WTC11 (cell line): ENCODE data around the gene GPC2. TPM values are rescaled to one million over a fixed set of nuclear protein-coding genes. Genes with fewer than 3 reads are reported as not detected.

Experiments
- ARID4B ChIP-seq: sonication (generic); formaldehyde crosslinking; IDR thresholded peaks from 2 replicates; pipeline ENCODE4 v1.8.0; 2023; ENCODE audit warnings: missing genetic modification reagents, mild to moderate bottlenecking, borderline replicate concordance
- ATF1 ChIP-seq: sonication (generic); formaldehyde crosslinking; IDR thresholded peaks from 2 replicates; pipeline ENCODE4 v1.8.1; 2023; ENCODE audit warnings: mild to moderate bottlenecking, moderate library complexity, missing genetic modification reagents
- ATF3 ChIP-seq: sonication (generic); formaldehyde crosslinking; conservative IDR thresholded peaks from 2 replicates; pipeline ENCODE4 v1.8.1; 2022; ENCODE audit warnings: mild to moderate bottlenecking, missing genetic modification reagents
- ATF6 ChIP-seq: sonication (generic); formaldehyde crosslinking; IDR thresholded peaks from 2 replicates; pipeline ENCODE4 v1.8.1; 2023; ENCODE audit warnings: mild to moderate bottlenecking, missing genetic modification reagents
- CREB1 ChIP-seq: sonication (generic); formaldehyde crosslinking; IDR thresholded peaks from 2 replicates; pipeline ENCODE4 v1.8.0; 2023; ENCODE audit warnings: mild to moderate bottlenecking, missing genetic modification reagents
- E2F4 ChIP-seq: sonication (generic); formaldehyde crosslinking; IDR thresholded peaks from 2 replicates; pipeline ENCODE4 v1.8.1; 2022; ENCODE audit warnings: low read depth, mild to moderate bottlenecking, moderate library complexity, missing genetic modification reagents, borderline replicate concordance
- E2F5 ChIP-seq: sonication (generic); formaldehyde crosslinking; IDR thresholded peaks from 2 replicates; pipeline ENCODE4 v1.8.1; 2022; ENCODE audit warnings: mild to moderate bottlenecking, moderate library complexity, missing genetic modification reagents
- MLX ChIP-seq: sonication (generic); formaldehyde crosslinking; IDR thresholded peaks from 2 replicates; pipeline ENCODE4 v1.8.1; 2023; ENCODE audit warnings: mild to moderate bottlenecking, missing genetic modification reagents, moderate library complexity
- MXD4 ChIP-seq: fragments of 250-450 bp; sonication (Bioruptor Pico); IDR thresholded peaks from 2 replicates; pipeline ENCODE4 v1.8.0; 2021; ENCODE audit warnings: mild to moderate bottlenecking, moderate library complexity, borderline replicate concordance
- NFYB ChIP-seq: sonication (generic); formaldehyde crosslinking; conservative IDR thresholded peaks from 2 replicates; pipeline ENCODE4 v1.8.0; 2022; ENCODE audit warnings: low read depth, missing genetic modification reagents
- OVOL2 ChIP-seq: fragments of 250-450 bp; sonication (Bioruptor Pico); IDR thresholded peaks from 2 replicates; pipeline ENCODE4 v1.9.0; 2021; ENCODE audit warnings: mild to moderate bottlenecking, borderline replicate concordance
- PREB ChIP-seq: sonication (generic); formaldehyde crosslinking; IDR thresholded peaks from 2 replicates; pipeline ENCODE4 v1.8.1; 2022; ENCODE audit warnings: mild to moderate bottlenecking, missing genetic modification reagents, moderate library complexity, borderline replicate concordance
- RELA ChIP-seq: sonication (generic); formaldehyde crosslinking; IDR thresholded peaks from 2 replicates; pipeline ENCODE4 v1.8.1; 2022; ENCODE audit warnings: missing genetic modification reagents, mild to moderate bottlenecking, borderline replicate concordance
- TEAD1 ChIP-seq: sonication (generic); formaldehyde crosslinking; IDR thresholded peaks from 2 replicates; pipeline ENCODE4 v1.8.0; 2022; ENCODE audit warnings: mild to moderate bottlenecking, missing genetic modification reagents
- ZBTB21 ChIP-seq: sonication (generic); formaldehyde crosslinking; IDR thresholded peaks from 2 replicates; pipeline ENCODE4 v1.8.1; 2023; ENCODE audit warnings: mild to moderate bottlenecking, missing genetic modification reagents, borderline replicate concordance
- ZNF671 ChIP-seq: fragments of 250-450 bp; sonication (Bioruptor Pico); IDR thresholded peaks from 2 replicates; pipeline ENCODE4 v1.8.0; 2021; ENCODE audit warnings: mild to moderate bottlenecking
- total RNA-seq: library from RNA; stranded (reverse); gene quantifications from 3 replicates; pipeline ENCODE4 v1.2.3, GENCODE V29; 2021
- TF ChIP-seq, protein P1 (sequence below): fragments of 250-450 bp; sonication (Bioruptor Pico); IDR thresholded peaks from 2 replicates; pipeline ENCODE4 v1.9.0; 2021; ENCODE audit warnings: mild to moderate bottlenecking, borderline replicate concordance
- TF ChIP-seq, protein P2 (sequence below): fragments of 250-450 bp; sonication (Bioruptor Pico); IDR thresholded peaks from 2 replicates; pipeline ENCODE4 v1.9.0; 2021; ENCODE audit warnings: mild to moderate bottlenecking

GPC2 gene
- total RNA-seq, 1 experiment from 2014 or later, result 52.1 TPM

DNA sequence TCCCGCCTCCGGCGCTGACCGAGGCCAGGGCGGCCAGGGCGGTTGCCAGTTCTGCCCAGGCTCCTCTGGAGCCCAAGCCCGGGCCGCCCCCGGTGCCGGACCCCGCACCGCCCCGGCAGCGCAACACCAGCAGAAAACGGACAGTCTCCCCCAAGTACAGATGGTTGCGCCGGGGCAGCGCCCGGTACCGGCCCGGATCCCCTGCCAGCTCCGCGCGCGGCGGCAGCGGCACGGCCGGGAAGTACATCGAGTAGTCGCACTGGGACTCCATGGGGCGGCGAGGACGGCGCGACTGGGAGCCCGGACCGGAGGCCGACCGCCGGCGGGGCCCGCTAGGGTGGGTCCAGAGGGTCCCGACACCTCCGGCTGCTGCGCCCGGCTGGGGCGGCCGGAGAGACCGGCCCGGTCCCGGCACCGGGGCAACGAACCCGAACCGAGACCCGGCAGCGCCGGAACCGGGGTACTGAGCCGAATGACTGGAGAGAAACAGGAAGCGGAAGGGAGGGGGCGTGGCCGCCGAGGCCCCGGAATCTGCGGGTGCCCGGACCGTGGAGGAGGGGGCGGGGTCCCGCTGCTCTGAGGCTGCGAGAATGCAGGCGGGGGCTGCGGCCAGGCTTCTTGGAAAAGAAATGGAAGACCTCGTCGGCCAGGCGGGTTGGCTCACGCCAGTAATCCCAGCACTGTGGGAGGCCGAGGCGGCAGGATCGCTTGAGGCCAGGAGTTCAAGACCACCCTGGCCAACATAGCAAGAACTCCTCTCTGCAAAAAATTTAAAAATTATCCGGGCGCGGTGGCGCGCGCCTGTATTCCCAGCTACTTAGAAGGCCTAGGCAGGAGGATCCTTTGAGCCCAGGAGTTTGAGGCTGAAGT lies 18.7 kb downstream of the GPC2 start, which contains the start of gene TRAPPC14 (continued):
- no peak for TF ChIP-seq ZNF671 (CRISPR knock-in tag)
- TF ChIP-seq E2F5, result no peak
- peak; percentile 69; the same call in 1 of the 2 replicates for TF ChIP-seq ARID4B (CRISPR knock-in tag)
- 0 out of 2 replicates have a peak, but pooled peaks have one; percentile 28 for TF ChIP-seq MLX
- no peak for TF ChIP-seq E2F4
- TF ChIP-seq, protein P1, sequence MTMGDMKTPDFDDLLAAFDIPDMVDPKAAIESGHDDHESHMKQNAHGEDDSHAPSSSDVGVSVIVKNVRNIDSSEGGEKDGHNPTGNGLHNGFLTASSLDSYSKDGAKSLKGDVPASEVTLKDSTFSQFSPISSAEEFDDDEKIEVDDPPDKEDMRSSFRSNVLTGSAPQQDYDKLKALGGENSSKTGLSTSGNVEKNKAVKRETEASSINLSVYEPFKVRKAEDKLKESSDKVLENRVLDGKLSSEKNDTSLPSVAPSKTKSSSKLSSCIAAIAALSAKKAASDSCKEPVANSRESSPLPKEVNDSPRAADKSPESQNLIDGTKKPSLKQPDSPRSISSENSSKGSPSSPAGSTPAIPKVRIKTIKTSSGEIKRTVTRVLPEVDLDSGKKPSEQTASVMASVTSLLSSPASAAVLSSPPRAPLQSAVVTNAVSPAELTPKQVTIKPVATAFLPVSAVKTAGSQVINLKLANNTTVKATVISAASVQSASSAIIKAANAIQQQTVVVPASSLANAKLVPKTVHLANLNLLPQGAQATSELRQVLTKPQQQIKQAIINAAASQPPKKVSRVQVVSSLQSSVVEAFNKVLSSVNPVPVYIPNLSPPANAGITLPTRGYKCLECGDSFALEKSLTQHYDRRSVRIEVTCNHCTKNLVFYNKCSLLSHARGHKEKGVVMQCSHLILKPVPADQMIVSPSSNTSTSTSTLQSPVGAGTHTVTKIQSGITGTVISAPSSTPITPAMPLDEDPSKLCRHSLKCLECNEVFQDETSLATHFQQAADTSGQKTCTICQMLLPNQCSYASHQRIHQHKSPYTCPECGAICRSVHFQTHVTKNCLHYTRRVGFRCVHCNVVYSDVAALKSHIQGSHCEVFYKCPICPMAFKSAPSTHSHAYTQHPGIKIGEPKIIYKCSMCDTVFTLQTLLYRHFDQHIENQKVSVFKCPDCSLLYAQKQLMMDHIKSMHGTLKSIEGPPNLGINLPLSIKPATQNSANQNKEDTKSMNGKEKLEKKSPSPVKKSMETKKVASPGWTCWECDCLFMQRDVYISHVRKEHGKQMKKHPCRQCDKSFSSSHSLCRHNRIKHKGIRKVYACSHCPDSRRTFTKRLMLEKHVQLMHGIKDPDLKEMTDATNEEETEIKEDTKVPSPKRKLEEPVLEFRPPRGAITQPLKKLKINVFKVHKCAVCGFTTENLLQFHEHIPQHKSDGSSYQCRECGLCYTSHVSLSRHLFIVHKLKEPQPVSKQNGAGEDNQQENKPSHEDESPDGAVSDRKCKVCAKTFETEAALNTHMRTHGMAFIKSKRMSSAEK (CRISPR knock-in tag), result no peak; the same call in 1 of the 2 replicates
- TF ChIP-seq CREB1 (CRISPR knock-in tag), result no peak
- TF ChIP-seq OVOL2, result no peak
- no peak for TF ChIP-seq ATF3
- TF ChIP-seq PREB, result no peak
- TF ChIP-seq NFYB (CRISPR knock-in tag), result no peak
- TF ChIP-seq RELA (CRISPR knock-in tag), result no peak; the same call in 1 of the 2 replicates
- TF ChIP-seq, protein P2, sequence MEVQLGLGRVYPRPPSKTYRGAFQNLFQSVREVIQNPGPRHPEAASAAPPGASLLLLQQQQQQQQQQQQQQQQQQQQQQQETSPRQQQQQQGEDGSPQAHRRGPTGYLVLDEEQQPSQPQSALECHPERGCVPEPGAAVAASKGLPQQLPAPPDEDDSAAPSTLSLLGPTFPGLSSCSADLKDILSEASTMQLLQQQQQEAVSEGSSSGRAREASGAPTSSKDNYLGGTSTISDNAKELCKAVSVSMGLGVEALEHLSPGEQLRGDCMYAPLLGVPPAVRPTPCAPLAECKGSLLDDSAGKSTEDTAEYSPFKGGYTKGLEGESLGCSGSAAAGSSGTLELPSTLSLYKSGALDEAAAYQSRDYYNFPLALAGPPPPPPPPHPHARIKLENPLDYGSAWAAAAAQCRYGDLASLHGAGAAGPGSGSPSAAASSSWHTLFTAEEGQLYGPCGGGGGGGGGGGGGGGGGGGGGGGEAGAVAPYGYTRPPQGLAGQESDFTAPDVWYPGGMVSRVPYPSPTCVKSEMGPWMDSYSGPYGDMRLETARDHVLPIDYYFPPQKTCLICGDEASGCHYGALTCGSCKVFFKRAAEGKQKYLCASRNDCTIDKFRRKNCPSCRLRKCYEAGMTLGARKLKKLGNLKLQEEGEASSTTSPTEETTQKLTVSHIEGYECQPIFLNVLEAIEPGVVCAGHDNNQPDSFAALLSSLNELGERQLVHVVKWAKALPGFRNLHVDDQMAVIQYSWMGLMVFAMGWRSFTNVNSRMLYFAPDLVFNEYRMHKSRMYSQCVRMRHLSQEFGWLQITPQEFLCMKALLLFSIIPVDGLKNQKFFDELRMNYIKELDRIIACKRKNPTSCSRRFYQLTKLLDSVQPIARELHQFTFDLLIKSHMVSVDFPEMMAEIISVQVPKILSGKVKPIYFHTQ, result no peak
- TF ChIP-seq TEAD1 (CRISPR knock-in tag), result peak; percentile 80; the same call in 1 of the 2 replicates
- no peak for TF ChIP-seq ATF1 (CRISPR knock-in tag)
- no peak for TF ChIP-seq ZBTB21 (CRISPR knock-in tag)
- TF ChIP-seq MXD4 (CRISPR knock-in tag), result no peak
- TF ChIP-seq ATF6 (CRISPR knock-in tag), result no peak
